T47D (cell line): ENCODE results near the gene CHST9.

Experiments used
- DNase-seq, 2 experiments: peaks; one replicate each; pipeline versions ENCODE4 v3.0.0 to v3.0.0-alpha.2; 2011 to 2012; ENCODE audit warnings: low read depth in 1 of 2, low spot score in 1 of 2
- JUND ChIP-seq: IDR thresholded peaks from 2 replicates; pipeline ENCODE4 v1.6.1; 2012; ENCODE audit warnings: low read depth
- in situ Hi-C: cut with HindIII; loops from 2 replicates; pipeline ENCODE4 v1.10.0; 2016; ENCODE audit warnings: low sequenced_read_pairs, low pct_unique_long_range_greater_than_20kb

CHST9 gene

DNA sequence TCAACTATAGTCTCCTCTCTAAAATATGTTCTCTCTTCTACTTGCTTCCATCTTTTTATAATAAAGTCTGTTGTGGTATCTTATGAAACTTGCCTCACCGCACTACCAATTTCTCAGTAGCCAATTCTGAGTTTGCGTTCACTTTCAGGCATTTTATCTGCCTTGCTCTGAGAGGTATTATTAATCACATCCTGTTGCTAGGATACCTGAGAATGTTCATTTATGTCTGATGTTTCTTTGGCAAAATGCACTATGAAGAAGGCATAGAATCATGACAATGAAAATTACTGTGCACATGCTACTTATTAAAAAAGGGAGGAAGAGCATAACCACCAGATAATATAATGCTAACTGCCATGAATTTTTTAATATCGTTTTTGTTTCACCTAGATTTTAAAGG is 130.2 kb downstream of the CHST9 start:
- no peak for TF ChIP-seq JUND
- in situ Hi-C loops: no loop called here

DNA sequence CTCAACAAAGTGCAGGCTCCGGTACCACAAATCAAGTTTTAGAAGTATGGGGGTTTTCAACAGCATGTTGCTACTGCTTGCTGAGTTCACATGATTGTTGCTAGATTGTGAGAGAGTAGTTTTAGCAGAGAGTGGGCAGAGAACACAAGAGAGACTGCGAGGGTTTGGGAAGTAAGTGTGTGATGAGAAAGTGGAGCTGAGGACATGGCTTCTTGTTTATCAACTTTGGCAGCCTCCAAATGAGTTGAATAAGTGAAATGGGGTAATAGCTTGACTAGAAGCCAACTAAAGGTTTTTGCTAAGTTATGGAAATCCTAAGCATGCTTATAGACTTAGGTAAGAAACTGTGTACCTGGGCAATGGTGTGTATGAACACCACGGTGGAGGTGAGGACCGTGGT is 135.1 kb downstream of the CHST9 start:
- TF ChIP-seq JUND: no peak
- in situ Hi-C loops: no loop called here

More for the DNA sequence above, 130.2 kb downstream of the CHST9 start:
- no peak for DNase-seq

DNA sequence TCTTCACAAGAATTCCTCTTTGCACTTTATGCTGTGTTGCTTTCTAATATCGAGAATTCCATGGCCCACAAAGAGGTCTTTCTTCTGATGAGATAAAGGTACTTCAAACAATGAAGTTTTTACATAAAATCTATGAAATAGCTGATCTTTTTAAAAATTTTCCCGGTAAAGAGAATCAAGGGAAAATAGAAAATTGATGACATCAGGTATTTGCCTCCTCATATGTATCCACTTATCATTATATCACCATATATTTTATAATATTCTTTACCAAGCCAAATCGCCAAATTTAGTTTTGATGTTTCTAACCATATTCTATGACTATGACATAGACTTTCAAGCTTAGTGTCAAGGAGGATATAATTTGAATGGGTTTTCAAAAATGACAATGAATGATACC is 139.8 kb downstream of the CHST9 start:
- TF ChIP-seq JUND: no peak
- in situ Hi-C loops: no loop called here
- DNase-seq: no peak

More for the DNA sequence above, 135.1 kb downstream of the CHST9 start:
- no peak for DNase-seq

DNA sequence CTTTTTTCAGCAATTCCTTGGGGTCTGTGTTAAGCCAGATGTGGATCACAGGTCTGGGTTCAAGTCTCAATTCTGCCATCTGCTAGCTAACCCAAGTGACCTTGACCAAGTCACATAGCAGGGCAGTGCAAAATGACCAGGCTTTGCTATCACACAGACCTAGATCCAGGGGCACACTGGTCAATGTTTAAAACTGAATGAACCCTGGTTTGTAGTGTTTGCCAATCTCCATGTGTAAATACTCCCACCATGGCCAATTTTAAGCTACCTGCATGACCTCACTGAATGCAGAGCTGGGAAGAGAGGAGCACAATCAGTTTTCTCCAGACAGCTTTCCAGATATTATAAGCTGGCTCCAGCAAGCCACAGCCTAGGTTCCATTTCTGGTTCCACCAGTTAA is 142.9 kb downstream of the CHST9 start:
- no peak for DNase-seq
- in situ Hi-C loops: no loop called here

DNA sequence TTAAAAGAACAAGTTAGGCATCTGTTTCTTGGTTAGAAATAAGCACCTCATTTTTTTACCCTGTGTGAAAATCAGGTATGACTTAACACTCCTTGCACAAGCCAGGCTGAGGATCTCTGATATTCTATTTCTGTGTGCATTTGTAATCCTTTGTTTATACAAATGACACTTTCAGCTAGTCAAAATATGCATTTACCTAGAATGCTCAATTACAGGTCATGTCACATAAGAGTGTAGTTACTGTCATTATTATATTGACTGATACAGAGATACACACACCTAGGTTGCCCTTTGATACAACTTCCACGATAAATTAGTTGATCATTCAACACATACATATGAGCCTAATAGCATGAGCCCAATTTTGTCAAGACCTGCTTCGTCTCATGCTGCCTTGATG is 144.3 kb downstream of the CHST9 start:
- in situ Hi-C loops: no loop called here
- no peak for TF ChIP-seq JUND
- DNase-seq: no peak

More for the DNA sequence above, 142.9 kb downstream of the CHST9 start:
- TF ChIP-seq JUND: no peak

DNA sequence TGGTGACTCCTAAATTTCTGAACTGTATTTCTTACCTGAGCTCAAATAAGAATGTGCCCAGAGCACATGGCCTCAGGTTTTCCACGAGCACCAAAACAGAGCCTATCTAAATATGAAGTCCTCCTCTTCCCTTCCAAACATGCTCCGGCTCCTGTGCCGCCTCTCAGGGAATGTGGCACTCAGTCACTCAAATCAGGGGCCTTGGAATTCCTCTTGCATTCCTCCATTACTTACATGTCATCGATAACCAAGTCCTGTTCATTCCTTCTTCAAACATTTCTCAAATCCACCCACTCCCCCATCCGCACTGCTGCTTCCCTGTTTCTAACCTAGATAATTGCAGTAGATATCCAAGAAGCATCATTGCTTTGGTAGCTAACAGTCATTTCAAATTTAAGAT is 151.4 kb downstream of the CHST9 start:
- in situ Hi-C loops: no loop called here
- no peak for DNase-seq
- TF ChIP-seq JUND: no peak

DNA sequence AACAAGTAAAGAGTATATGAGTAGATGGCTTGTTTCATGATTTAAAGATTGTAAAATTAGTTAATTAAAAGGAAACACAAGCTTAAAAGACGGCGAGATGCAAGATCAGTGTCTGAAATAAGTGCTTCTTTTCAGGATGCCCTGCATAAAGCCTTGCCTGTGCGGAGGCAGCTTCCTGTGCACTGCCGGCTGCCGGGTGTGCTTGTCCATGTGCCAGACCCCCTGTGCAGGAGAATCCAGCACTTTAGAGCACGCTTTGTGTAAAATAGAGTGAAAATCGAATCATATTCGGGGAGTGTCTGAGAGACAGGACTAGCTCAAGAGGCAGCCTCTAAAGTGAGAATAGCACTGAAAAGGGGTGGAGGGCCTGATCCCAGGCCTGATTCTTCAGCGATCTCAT is 154.7 kb downstream of the CHST9 start:
- DNase-seq: no peak
- in situ Hi-C loops: no loop called here
- TF ChIP-seq JUND: no peak

DNA sequence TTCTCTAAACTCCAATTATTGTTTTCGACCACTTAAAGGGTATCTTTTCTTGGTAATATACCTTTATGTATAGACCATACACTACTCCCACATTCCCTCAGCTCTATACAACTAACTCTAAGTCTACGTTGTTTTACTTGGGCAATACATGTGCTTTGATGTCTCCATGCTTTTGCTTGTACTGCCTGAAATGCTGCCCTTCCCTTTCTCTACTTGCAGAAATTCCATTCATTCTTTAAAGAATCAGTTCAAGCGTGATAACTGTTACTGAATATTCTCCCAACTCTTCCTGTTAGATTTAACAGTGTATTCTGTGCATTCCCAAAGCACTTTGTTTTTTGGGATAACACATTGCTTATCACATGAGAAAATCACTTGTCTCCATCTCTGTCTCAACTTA is 162.6 kb downstream of the CHST9 start:
- DNase-seq: no peak
- TF ChIP-seq JUND: no peak
- in situ Hi-C loops: no loop called here

DNA sequence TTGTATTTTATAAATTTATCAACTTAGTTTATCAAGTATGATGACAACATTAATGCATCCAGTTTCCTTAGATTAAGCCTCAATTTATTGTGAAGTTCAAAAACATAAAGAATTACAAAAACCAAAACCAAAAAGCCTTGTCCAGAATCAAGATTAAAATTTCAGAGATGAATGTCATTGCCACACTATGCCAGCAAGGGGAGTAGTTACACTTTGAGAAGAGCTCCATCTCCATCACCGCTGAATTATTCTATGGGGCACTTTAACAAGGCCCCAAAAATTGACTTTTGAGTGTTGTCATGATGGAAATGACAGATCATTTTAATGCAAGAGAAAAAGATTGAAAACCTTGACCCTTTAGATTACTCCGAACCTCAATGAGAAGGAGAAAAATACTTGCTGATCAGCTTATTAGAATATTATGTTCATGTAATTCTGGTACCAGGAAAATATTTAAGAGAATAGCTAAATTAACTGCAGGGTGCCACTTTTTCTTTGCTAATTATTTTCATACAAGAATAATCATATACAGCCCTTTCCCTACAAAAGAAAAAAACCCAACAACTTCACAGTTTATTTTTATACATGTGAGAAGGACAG is 167.1 kb downstream of the CHST9 start:
- in situ Hi-C loops: no loop called here
- TF ChIP-seq JUND: no peak
- peak in 1 of 2 experiments; percentile 47 for DNase-seq

DNA sequence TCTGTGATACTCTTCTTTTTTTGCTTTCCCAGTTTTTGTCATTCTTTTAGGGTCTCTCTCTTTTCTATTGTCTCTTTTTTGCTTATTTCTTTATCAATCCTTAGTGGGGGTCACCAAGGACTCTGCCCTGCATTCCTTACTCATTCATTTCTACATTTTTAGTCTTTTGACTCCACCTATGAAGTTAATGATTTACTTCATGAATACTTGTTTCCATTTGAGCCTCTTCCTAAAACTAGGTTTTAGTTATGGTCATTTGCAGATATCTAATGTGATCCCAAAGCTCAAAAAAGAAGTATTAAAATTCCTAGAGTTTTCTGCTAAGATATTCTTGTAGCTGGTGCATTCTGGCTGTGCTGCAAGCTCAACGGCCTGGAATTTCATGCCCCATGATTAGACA is 170.3 kb downstream of the CHST9 start:
- no peak for DNase-seq
- in situ Hi-C loops: no loop called here
- no peak for TF ChIP-seq JUND

DNA sequence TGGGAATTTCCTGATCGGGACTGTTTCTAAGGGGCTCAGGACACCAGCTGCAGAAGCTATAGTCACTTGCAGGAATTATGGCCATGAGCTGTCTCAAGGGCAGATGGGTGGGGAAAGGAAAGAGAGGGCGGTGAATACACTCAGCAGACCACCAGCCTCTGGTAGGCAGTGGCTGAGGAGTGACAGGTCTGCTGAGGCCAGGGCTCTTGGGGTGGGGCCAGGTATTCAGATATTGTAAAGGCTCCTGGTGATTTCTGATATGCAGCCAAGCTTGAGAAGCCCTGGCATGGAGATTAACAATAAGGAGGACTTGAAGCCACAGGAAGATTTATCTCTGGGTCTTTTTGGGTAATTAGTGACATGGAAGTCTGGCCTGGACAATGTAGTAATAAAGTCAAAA is 174.3 kb downstream of the CHST9 start:
- no peak for DNase-seq
- in situ Hi-C loops: no loop called here
- no peak for TF ChIP-seq JUND

DNA sequence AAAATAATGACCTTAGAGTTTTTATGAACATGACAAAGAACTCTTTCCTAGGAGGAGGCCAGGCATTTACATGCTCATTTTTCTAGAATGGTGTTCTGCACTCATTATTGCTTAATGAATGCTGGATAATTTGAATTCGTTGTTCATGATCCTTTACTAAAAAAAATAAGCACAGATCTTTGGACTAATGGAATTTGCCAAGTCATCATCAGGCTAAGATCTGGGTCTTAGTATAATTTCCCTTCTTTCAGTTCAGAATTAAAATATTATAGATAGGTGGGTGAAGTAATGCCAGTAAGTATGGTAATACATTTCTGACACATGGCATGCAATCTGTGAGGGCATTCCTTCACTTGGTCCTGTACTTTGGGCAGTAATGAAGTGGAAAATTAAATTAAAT is 175.8 kb downstream of the CHST9 start:
- no peak for DNase-seq
- TF ChIP-seq JUND: no peak
- in situ Hi-C loops: no loop called here

DNA sequence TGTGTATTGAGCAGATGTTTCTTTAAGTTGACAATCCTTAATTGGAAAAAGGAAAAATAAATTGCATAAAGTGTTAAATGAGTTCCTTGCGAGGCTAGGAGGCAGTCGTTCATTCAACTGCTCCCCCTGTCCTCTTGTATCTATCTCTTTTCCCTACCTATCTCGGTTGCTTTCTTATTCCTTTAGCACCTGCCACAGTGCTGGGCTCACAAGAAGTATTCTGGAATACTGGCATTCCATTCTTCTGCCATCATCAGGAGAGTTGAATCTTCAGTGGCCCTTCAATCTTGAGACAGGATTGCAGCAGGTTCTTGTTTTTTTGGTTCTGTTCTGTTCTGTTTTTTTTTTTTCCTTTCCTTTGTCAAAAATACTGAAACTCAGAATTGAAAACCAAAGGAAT is 176.5 kb downstream of the CHST9 start:
- DNase-seq: no peak
- no peak for TF ChIP-seq JUND
- in situ Hi-C loops: no loop called here

DNA sequence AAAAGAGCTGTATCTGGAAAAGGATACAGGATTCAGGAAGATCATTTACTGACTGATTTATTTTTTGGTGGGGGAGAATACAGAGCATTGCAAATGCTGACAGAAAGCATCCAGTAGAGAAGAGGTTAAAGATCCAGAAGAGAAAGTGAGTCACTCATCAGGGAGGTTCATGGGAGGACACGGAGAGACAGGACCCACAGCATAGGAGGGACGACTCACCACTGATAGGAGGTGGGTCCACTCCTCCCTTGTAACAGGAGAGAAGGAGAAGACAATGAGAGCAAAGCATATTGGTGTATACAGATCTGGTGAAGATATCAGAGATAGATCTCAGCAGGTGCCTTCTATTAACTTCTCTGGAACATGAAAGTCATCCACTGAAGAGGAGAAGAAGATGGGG is 177.2 kb downstream of the CHST9 start:
- DNase-seq: no peak
- in situ Hi-C loops: no loop called here
- TF ChIP-seq JUND: no peak
